ENCODE results near the gene ZGPAT.

ZGPAT gene

GRCh38 chr20:63731410-63731809 is 23.6 kb downstream of the ZGPAT start:
- TF ChIP-seq POLR2A (IDR thresholded peaks at IDR 0.05; ENCODE audit: extremely low read depth, insufficient read length), result no peak
- no peak for TF ChIP-seq MAX (IDR thresholded peaks at IDR 0.05; ENCODE audit: low read depth, low read length)
- no peak for TF ChIP-seq CTCF (IDR thresholded peaks at IDR 0.05; ENCODE audit: low read depth, low read length)
- no peak for TF ChIP-seq MYC (IDR thresholded peaks at IDR 0.05; ENCODE audit: low read depth, low read length)
- H3K4me3 ChIP-seq (ENCODE audit: low read depth, low read length), result no peak overlapping the region
- no peak for DNase-seq (ENCODE audit: low read depth)

GRCh38 chr20:63732118-63733095 is 24.6 kb downstream of the ZGPAT start:
- TF ChIP-seq MAX (IDR thresholded peaks at IDR 0.05; ENCODE audit: low read depth, low read length), result no peak
- no peak for TF ChIP-seq POLR2A (IDR thresholded peaks at IDR 0.05; ENCODE audit: extremely low read depth, insufficient read length)
- TF ChIP-seq MYC (IDR thresholded peaks at IDR 0.05; ENCODE audit: low read depth, low read length), result no peak
- no peak for TF ChIP-seq CTCF (IDR thresholded peaks at IDR 0.05; ENCODE audit: low read depth, low read length)

GRCh38 chr20:63733117-63733516 is 25.3 kb downstream of the ZGPAT start:
- no peak for DNase-seq (ENCODE audit: low read depth)
- H3K4me3 ChIP-seq (ENCODE audit: low read depth, low read length), result no peak overlapping the region
- TF ChIP-seq CTCF (IDR thresholded peaks at IDR 0.05; ENCODE audit: low read depth, low read length) (no peak), POLR2A (IDR thresholded peaks at IDR 0.05; ENCODE audit: extremely low read depth, insufficient read length) (no peak), MYC (IDR thresholded peaks at IDR 0.05; ENCODE audit: low read depth, low read length) (no peak), MAX (IDR thresholded peaks at IDR 0.05; ENCODE audit: low read depth, low read length) (no peak)

More at GRCh38 chr20:63732118-63733095, 24.6 kb downstream of the ZGPAT start:
- no peak overlapping the region for H3K4me3 ChIP-seq (ENCODE audit: low read depth, low read length)
- no peak for DNase-seq (ENCODE audit: low read depth)

GRCh38 chr20:63733579-63734081 is 25.8 kb downstream of the ZGPAT start:
- no peak for DNase-seq (ENCODE audit: low read depth)
- H3K4me3 ChIP-seq (ENCODE audit: low read depth, low read length), result no peak overlapping the region
- no peak for TF ChIP-seq CTCF (IDR thresholded peaks at IDR 0.05; ENCODE audit: low read depth, low read length)
- no peak for TF ChIP-seq MAX (IDR thresholded peaks at IDR 0.05; ENCODE audit: low read depth, low read length)
- no peak for TF ChIP-seq POLR2A (IDR thresholded peaks at IDR 0.05; ENCODE audit: extremely low read depth, insufficient read length)
- no peak for TF ChIP-seq MYC (IDR thresholded peaks at IDR 0.05; ENCODE audit: low read depth, low read length)

GRCh38 chr20:63734111-63734945 is 26.5 kb downstream of the ZGPAT start:
- H3K4me3 ChIP-seq (ENCODE audit: low read depth, low read length), result no peak overlapping the region
- DNase-seq (ENCODE audit: low read depth), result no peak

More at GRCh38 chr20:63734111-63734945, 26.5 kb downstream of the ZGPAT start:
- TF ChIP-seq POLR2A (IDR thresholded peaks at IDR 0.05; ENCODE audit: extremely low read depth, insufficient read length) (no peak), MAX (IDR thresholded peaks at IDR 0.05; ENCODE audit: low read depth, low read length) (no peak), MYC (IDR thresholded peaks at IDR 0.05; ENCODE audit: low read depth, low read length) (no peak), CTCF (IDR thresholded peaks at IDR 0.05; ENCODE audit: low read depth, low read length) (no peak)
